HG03565 (cell line): Measurements from ENCODE around the gene ASPDH.

Source experiments
- ATAC-seq: cut with Tn5 transposase; IDR thresholded peaks from one replicate; pipeline ENCODE4 v1.9.1; 2021; ENCODE audit warnings: mild to moderate bottlenecking, moderate library complexity; ENCODE audit not compliant: unreplicated experiment

Gene ASPDH

DNA sequence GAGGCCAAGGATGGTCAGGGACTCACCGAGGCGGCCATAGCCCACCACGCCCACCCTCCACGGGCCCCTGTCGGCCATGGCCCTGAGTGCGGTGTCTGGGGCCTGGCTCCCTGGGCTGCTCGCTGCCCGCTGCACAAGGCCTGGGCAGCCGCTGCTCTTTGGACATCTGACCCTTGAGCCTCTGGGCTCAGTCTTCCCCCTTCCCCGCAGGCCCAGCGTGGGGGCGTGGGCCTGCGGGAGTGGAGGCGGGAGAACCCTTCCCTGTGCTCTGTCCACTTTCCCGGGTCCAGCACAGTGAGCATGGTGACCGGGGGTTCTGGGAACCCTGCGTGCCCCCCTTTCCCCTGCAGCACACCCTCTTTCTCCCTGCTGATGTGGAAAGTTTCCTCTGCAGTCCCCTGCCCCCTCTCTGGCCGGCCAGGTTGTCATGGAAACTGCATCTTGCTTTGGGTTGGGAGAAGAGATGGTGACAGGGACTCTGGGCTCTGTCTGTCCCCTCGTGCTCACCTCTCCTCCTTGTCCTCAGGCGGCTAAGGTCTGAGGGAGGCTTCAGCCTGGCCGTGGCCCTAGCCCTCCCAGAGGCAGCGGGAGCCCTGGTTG, at the start of gene ASPDH:
Gene ASPDH (minus strand): TSS at position 168 of the 600 bp plus-strand sequence. CDS start 90 bp downstream, at position 78.
- ATAC-seq = no peak

DNA sequence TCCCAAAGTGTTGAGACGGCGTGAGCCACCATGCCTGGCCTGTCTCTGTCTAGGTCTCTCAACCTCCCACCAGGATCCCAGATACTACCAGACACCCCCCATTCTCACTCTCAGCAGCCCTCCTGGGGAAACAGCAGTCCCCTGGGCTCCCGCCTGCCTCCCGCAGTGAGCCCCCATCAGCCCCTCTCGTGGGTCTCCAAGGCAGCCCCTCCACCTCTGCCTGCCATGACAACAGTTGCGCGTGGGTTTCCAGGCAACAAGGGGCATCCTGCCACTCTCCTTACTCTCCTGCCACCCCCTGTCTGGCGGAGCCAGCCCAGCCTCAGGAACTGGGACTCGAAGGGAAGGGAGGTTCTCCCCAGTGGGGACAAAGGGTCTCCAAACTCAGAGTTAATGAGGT, 49.3 kb upstream of the ASPDH start:
- ATAC-seq = no peak

DNA sequence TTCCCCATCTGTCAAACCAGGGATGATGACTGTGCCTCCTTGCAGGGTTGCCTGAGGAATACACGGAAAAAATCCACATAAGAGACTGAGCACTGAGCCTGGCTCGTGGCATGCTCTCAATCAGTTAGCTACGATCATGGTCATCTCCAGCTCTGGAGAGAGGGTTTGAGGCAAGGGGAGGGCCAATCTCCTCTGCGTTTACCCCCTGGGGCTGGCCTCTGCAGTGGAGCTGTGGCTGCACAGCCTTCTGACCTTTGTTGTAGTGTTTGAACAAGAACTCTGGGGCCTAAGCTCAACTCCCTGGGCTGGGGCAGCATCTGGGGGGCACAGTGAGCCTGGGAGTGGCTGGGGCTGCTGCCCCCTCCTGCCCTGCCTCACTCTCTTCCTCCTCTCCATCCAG, 48.6 kb upstream of the ASPDH start:
- no peak for ATAC-seq

DNA sequence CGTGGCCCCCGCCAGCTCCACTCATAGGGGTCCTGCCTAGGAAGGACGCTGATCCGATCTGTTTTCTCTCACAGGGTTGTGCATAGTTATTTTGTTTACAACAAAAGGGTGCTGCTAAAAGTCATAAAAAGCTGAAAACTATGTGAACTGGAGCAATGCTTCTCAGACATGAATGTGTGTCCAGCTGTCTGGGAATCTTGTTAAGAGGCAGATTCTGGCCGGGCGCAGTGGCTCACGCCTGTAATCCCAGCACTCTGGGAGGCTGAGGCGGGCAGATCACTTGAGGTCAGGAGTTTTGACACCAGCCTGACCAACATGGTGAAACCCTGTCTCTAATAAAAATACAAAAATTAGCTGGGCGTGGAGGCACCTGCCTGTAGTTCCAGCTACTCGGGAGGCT, 45.9 kb upstream of the ASPDH start:
- ATAC-seq = no peak

DNA sequence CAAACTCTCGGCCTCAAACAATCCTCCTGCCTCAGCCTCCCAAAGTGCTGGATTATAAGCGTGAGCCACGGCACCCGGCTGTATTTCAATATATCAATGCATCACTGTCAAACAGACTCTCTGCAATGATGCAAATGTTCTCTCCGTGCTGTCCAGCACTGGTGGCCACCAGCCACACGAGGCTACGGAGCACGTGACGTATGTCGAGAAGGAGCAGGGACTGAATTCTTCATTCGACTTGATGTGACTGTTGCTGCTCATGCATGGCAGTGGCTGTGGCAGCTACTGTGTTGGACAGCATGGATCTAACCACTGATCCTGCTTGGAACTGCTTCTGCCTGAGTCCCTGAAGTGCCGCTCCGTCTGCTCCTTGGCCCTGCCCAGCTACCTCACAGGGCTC, 44.7 kb upstream of the ASPDH start:
- no peak for ATAC-seq

DNA sequence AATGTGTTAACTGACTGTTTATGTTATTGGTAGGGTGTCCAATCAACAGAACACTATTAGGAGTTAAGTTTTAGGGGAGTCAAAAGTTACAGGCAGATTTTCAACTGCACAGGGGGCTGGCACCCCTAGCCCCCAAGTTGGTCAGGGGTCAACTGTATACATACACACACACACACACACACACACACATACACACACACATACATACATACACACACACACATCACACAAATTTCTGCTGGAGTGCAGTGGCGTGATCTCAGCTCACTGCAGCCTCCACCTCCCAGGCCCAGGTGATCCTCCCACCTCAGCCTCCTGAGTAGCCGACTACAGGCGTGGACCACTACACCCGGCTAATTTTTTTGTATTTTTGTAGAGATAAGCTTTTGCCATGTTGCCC, 44.3 kb upstream of the ASPDH start:
- ATAC-seq = no peak

DNA sequence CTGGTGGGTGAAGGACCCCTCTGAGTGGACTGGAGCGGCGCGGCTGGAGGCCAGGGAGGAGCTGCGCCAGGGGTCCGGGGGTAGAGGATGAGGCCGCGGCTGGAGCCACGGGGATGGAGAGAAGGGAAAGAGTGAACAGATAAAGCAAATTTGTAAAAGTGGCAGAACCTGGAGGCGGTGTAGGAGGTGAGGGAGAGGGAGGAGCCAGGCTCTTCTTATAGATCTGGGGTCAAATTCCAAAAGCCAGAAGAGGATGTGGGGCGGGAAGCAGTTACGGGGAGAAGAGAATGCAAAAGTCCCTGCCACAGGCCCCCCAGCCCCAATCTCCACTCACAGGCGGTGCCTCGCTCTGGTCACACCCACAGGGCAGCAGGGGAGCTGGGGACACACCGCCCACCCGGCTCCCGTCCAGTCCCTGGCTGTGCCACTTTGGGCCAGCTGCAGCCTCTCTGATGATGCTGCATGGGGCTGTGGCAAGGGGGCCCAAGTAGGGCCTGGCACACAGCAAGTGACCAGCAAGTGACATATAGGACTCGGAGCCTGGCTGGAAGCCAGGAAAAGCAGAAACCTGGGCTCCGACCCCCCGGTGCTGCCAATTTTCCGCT, 43.4 kb upstream of the ASPDH start:
- no peak for ATAC-seq

DNA sequence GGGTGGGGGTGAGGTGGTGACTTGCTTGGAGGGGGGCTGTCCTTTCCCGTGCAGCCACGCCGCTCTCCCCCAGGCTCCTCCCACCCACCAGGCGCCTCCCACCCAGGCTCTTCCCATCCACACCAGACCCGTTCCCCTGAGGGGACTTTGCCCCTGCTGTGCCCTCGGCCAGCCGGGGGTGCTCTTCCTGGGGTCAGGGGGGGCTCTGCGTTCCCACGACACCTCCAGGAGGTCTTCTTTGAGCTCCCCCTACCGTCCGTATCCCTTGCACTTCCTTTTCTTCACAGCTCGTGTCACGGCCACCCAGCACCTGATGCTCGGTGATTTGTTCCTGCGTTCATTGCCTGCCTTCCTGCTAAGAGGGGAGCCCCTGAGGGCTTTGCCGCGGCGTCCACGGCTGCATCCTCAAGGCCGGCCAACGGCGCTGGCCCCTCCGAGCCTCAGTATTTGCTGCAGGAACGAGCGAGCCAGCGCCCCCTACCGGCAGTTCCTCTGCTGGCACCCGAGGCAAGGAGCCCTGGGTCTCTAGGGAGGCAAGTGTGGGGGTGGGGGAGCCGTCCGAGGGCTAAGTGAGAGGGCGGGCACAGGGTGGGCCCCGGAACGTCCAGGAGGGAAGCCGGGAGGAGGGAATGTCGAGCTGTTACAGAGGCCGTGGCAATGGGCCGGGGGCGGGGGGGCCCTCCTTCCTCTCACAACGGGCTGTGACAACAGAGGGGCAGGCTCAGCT, 42.7 kb upstream of the ASPDH start:
- ATAC-seq = no peak

DNA sequence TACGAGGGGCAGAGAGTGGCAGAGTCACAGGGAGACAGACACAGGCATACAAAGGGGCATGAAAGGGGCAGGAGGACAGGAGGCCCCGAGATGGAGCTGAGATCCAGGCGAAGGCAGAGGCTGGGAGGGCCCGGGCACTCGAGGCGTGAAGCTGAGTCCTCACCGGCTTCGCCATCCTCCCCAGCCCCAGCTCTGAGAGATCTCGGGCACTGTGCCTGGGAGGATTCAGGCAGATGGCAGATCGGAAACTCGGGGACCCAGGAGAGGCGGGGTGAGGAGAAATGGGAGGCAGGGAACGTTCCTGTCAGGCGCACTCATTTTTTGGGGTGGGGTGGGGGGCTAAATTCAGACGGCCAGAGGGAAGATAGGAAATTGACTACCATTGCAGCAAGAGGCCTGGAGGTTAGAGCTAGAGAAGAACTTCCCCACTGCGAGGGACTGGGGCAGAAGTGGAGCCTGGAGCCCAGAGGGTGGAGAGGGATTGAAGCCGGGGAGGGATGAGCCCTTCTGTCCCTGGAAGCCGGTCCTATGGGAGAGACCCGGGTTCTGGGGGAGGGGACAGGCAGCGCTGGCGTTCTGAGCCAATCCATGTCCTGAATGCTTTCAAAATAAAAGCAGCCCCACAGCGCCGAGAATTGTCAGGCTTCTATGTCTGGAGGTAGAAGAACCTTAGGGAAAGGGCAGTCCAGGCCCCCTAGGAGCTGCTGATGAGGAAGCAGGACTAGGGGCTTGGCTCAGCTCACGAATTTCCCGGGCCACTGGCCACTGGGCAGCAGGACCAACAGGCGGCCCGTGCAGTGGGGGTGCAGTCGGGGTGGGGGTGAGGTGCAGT, 42.0 kb upstream of the ASPDH start:
- no peak for ATAC-seq

DNA sequence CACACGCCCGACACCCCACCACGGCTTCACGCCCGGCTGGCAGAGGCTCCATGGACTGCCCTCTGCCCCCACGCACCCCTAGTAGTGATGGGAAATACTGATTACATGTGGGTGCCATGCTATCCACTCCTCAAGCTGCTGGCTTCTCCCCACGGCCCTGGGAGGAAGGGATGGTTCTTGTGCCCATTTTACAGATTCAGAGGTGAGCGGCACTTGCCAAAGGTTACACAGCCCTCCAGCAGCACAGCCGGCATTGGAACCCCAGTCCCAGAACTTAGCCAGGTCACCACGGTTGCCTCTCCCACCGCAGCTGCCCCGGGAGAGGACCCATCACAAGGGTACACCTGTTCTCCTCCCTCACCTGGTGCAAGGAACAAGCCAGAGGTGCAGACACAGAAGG, 41.3 kb upstream of the ASPDH start:
- no peak for ATAC-seq

DNA sequence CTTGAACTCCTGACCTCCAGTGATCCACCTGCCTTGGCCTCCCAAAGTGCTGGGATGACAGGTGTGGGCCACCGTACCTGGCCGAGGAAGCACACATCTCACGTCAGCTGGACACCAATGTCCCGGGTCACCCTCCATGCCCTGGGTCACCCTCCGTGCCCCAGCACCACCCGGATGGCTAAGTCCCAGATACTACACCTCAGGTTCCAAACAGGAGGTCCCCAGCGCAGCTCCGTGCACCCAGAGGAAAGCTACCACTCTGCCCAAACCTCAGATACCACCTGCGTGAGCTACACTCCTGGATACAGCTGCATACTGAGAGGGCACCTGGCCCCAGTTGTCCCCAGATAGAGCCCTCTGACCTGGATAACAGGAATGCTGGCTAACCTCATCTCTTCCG, 40.5 kb upstream of the ASPDH start:
- ATAC-seq = no peak

DNA sequence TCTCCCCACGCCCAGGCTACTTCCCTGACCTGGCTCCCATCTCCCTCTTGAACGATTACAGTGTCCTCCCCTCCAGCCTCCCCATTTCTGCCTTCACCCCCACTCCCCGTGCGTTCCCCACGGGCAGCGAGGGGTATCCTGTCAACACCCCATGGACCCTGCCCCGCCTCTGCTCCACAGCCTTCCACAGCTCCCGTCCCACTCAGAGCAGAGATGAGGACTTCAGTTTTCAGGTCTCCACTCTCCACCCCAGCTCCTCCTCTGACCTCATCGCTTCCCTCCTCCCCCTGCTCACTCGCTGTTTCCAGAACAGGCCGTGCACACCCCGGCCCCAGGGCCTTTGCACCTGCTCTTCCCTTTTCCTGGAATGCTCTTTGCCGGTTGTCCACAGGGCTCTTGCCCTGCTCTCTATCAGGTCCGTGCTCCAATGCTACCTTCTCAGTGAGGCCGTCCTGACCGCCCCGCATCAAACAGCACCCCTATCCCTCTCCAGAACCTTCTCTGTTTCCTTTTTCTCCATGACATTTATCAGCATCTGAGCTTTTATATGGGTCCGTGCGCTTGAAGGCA, 39.5 kb upstream of the ASPDH start:
- no peak for ATAC-seq

DNA sequence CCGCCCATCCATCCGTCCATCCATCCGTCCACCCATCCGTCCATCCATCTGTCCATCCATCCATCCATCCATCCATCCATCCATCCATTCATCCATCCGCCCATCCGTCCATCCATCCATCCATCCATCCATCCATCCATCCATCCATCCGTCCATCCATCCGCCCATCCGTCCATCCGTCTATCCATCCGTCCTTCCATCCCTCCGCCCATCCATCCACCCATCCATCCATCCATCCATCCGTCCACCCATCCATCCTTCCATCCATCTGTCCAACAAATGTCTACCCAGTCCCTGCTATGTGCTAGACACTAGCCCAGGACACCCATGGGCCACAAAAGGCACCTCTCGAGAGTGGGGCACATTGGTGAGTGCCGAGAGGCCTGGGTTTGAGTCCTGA, 38.8 kb upstream of the ASPDH start:
- no peak for ATAC-seq

DNA sequence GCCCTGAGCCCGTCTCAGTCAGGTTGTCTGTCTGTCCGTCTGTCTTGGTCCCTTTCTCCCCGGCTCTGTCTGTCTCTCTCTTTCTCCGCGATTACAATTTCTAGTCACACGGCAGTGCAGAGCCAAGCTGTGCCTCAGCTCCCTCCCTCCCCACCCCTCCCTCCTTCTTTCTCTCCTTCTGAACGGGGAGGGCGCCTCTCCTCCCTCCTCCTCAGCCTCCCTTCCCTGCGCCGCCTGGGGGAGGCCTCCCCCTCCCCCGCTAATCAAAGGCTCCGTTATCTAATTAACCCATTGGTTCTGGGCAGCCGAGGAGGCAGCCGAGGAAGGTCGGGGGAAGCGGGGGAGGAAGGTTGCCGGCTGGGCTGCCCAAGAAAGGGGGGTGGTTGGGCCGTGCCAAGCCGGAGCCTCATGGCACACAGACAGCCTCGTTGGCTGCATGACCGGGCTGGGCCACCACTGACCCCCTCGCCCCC, 38.0 kb upstream of the ASPDH start:
- ATAC-seq = no peak

DNA sequence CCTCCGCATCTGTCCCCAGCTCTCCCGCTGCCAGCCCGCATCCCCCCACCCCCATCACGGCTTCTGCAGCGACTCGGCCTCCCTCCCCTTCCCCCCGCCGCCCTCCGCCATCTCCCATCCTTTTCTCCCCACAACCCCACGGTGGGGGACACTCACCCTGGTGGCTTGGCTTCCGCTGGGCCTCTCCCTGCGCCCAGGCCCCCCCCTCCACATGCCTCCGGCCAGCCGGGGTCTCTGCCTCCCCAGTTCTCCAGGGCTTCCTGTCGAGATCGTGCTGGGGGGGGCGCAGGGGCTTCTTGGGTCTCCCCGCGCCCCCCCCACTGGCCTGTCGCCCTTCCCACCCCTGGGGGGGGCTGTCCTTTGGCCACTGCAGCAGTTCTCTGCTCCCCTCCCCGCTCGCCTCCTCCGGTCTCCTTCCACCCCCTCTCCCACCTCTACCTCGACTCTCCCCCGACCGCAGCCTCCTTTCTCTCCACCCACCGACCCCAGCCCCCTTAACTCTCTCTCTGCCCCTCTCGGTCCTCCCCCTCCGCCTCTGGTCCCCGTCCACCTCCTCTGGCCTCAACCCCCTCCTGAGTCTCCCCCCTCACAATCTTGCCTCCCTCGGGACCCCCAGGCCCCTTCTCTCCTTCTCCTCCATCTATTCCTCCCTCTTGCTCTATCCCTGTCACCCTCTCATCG, 37.5 kb upstream of the ASPDH start:
- no peak for ATAC-seq

DNA sequence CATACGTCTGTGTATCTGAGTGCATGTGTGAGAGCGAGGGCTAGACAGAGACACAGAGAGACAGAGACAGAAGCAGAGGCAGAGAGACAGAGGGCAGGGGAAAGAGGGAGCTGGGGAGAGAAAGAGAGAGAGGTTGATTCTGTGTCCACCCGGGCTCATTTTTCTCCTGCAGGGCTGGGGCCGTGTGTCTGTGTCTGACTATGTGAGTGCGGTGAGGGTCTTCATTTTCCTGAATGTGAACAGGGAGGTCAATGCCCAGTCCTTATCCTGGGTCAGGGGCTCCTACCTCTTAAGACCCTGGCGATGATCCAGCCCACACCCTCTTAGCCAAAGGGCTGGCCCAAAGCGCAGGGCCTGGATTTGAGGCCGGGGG, 36.9 kb upstream of the ASPDH start:
- ATAC-seq = no peak

DNA sequence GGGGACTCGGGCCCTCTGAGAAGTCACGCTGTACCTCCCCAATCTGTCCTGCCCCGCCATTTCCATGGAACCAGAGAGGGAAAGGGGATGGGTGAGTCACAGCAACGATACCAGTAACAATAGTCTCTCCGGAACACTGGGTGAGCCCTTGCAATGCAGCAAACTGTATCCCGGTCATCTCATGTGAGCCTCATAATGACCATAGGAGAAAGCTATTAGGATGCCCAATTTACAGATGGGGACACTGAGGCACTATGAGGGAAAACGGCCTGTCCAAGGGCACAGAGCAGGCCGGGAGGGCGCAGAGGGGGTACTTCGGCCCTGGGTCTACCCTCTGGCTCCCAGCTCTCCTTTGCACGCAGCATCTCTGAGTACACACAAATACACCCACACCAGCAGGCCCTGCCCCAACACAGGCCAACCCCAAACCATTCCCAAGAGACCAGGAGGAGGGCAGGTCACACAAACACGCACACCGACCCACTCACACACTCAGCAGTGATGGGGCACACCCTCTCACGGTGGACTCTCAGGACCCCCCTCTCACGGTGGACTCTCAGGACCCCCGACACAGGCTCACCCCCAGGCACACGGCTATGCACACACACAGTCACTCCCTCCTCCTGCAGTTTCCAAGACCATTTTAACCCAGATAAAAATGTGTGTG, 36.3 kb upstream of the ASPDH start:
- ATAC-seq = no peak

DNA sequence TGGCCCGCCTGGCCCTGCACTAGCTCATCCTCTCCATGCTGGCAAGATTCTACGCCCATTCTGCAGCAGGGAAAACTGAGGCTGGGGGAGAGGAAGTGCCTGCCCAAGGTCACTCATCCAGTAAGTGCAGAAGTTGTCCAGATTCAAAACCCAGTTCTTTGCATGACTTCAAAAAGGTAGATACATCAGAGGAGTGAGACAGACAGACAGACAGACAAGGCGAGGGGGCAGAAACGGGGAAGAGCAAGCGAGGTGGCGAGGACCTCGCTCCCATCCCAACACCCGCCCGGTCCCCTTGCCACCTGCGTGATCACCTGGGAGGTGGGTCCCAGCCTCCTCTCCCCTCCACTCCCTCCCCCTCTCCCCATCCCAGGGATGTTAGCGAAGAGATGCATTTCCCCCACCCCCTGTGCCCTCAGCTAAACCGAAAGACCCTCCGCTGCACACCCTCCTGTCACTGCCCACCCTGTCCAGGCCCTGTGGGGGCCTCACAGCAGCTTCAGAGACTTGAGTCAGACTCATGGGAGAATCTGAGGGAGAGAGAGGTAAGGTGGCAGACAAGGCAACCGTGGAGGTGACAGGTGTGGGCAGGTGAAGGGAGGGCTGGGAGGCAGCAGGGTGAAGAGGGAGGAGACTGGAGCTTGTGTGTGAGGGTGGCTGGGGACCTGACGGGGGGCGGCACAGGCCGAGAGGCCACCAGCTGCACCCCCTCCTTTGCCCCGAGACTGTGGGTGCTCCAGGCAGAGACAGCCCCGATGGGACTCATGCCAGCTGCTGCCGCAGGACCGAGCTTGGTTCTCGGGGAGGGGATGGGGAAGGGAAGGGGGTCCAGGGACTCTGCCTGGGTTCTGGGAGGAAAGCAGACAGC, 35.6 kb upstream of the ASPDH start:
- ATAC-seq = no peak
